GM21825 (cell line): Measurements from ENCODE around the gene ADCY10.
"Not testable (repeated sequence)": the region's sequence is repeated elsewhere in the genome, so short reads cannot be mapped to it uniquely, and the experiment has no call there.

Source experiments
- ATAC-seq: cut with Tn5 transposase; IDR thresholded peaks from one replicate; pipeline ENCODE4 v1.9.1; 2021; ENCODE audit warnings: mild to moderate bottlenecking, moderate library complexity; ENCODE audit not compliant: unreplicated experiment

The ADCY10 gene

GRCh38 chr1:167862432-167863076 lies 51.4 kb downstream of the ADCY10 start:
- ATAC-seq, result no peak

GRCh38 chr1:167861664-167862381 lies 52.1 kb downstream of the ADCY10 start:
- ATAC-seq, result no peak

GRCh38 chr1:167860231-167860923 lies 53.6 kb downstream of the ADCY10 start:
- ATAC-seq, result no peak

GRCh38 chr1:167856711-167857418 lies 57.1 kb downstream of the ADCY10 start:
- ATAC-seq, result no peak

- ATAC-seq, result no peak
These were observed 59.8 kb downstream of the ADCY10 start for GRCh38 chr1:167854184-167854583.

GRCh38 chr1:167849666-167850065 lies 64.3 kb downstream of the ADCY10 start:
- ATAC-seq, result no peak

- ATAC-seq, result no peak
These were observed 71.1 kb downstream of the ADCY10 start for GRCh38 chr1:167842872-167843271.

- no peak for ATAC-seq
These were observed 72.4 kb downstream of the ADCY10 start for GRCh38 chr1:167841530-167841929.

GRCh38 chr1:167839009-167839408 lies 74.9 kb downstream of the ADCY10 start:
- ATAC-seq, result no peak

- ATAC-seq, result no peak
These were observed 76.6 kb downstream of the ADCY10 start for GRCh38 chr1:167837326-167837725.

GRCh38 chr1:167836197-167836596 lies 77.7 kb downstream of the ADCY10 start:
- no peak for ATAC-seq

GRCh38 chr1:167833904-167834303 lies 80.0 kb downstream of the ADCY10 start:
- no peak for ATAC-seq

- no peak for ATAC-seq
These were observed 81.2 kb downstream of the ADCY10 start for GRCh38 chr1:167832693-167833092.

- not testable (repeated sequence) for ATAC-seq
These were observed 83.3 kb downstream of the ADCY10 start for GRCh38 chr1:167830668-167831067.

GRCh38 chr1:167829868-167830267 lies 84.1 kb downstream of the ADCY10 start:
- ATAC-seq, result no peak

GRCh38 chr1:167826127-167826526 lies 87.8 kb downstream of the ADCY10 start:
- ATAC-seq, result no peak

GRCh38 chr1:167825419-167826079 lies 88.4 kb downstream of the ADCY10 start:
- ATAC-seq, result no peak

GRCh38 chr1:167824163-167824794 lies 89.7 kb downstream of the ADCY10 start:
- no peak for ATAC-seq

- no peak for ATAC-seq
These were observed 91.8 kb downstream of the ADCY10 start for GRCh38 chr1:167821969-167822685.

GRCh38 chr1:167821356-167821685 lies 92.6 kb downstream of the ADCY10 start:
- ATAC-seq, result no peak
